Endometrial microvascular endothelial cells (primary cell): ENCODE data around the gene HOXB6. TPM values are rescaled to one million over a fixed set of nuclear protein-coding genes. Genes with fewer than 3 reads are reported as not detected.

Experiments
- in situ Hi-C: cut with HindIII; loops from 2 replicates; pipeline ENCODE4 v1.10.0; 2017; ENCODE audit warnings: low sequenced_read_pairs, low pct_unique_long_range_greater_than_20kb; ENCODE audit errors: inconsistent ontology term
- total RNA-seq: library from RNA; depleted of rRNA; stranded (reverse); fragments of >200 nt; gene quantifications from one replicate; pipeline ENCODE4 v1.2.3, GENCODE V29; 2015; ENCODE audit errors: inconsistent ontology term

The HOXB6 gene
- 26.3 TPM for total RNA-seq

GRCh38 chr17:48604770-48605329 is at the start of gene HOXB6:
TSS of gene HOXB6 (minus strand) at chr17:48604986. CDS start at chr17:48598150, 6,836 bp downstream.
- in situ Hi-C loops = no loop called here

GRCh38 chr17:48649741-48650140 is 45.0 kb upstream of the HOXB6 start:
- in situ Hi-C loops = no loop called here

GRCh38 chr17:48647963-48648245 is 43.1 kb upstream of the HOXB6 start:
- in situ Hi-C loops = no loop called here

GRCh38 chr17:48647103-48647962 is 42.5 kb upstream of the HOXB6 start:
- in situ Hi-C loops = no loop called here

- in situ Hi-C loops = no loop called here
Measured at GRCh38 chr17:48646183-48647102, 41.7 kb upstream of the HOXB6 start.

GRCh38 chr17:48645639-48646182 is 40.9 kb upstream of the HOXB6 start:
- in situ Hi-C loops = no loop called here

GRCh38 chr17:48644910-48645557 is 40.2 kb upstream of the HOXB6 start:
- in situ Hi-C loops = no loop called here

- in situ Hi-C loops = no loop called here
Measured at GRCh38 chr17:48644159-48644558, 39.4 kb upstream of the HOXB6 start.

GRCh38 chr17:48643697-48644012 is 38.9 kb upstream of the HOXB6 start:
- in situ Hi-C loops = no loop called here

GRCh38 chr17:48642843-48643696 is 38.3 kb upstream of the HOXB6 start:
- in situ Hi-C loops = no loop called here

- in situ Hi-C loops = no loop called here
Measured at GRCh38 chr17:48642059-48642842, 37.5 kb upstream of the HOXB6 start.

- in situ Hi-C loops = no loop called here
Measured at GRCh38 chr17:48641541-48642058, 36.8 kb upstream of the HOXB6 start.

GRCh38 chr17:48640858-48641180 is 36.0 kb upstream of the HOXB6 start:
- in situ Hi-C loops = no loop called here

GRCh38 chr17:48639982-48640857 is 35.4 kb upstream of the HOXB6 start:
- in situ Hi-C loops = no loop called here

GRCh38 chr17:48639136-48639535 is 34.4 kb upstream of the HOXB6 start:
- in situ Hi-C loops = no loop called here
